Lower leg skin (tissue), 4 donors: ENCODE measurements around the gene NCKAP5. TPM values are rescaled to one million over a fixed set of nuclear protein-coding genes. Genes with fewer than 3 reads are reported as not detected.

Source experiments
- DNase-seq, 2 donors: peaks; one replicate each; pipeline ENCODE4 v3.0.0-alpha.2; 2019; ENCODE audit warnings: low spot score in 2 of 2
- H3K4me3 ChIP-seq: fragments of 200-600 bp; sonication (generic); 2 replicates; pipeline ENCODE4 v1.5.1; 2017; ENCODE audit warnings: mild to moderate bottlenecking, low read depth; ENCODE audit not compliant: poor library complexity, severe bottlenecking
- CTCF ChIP-seq, 3 donors: fragments of 450-650 bp; IDR thresholded peaks; one replicate each; pipeline ENCODE4 v1.5.1; 2016; ENCODE audit warnings: antibody characterized with exemption in 3 of 3, mild to moderate bottlenecking in 3 of 3, moderate library complexity in 2 of 3
- POLR2A ChIP-seq, 2 donors: fragments of 450-650 bp; IDR thresholded peaks; one replicate each; pipeline ENCODE4 v1.6.1; 2016 to 2017; ENCODE audit warnings: antibody characterized with exemption in 2 of 2, mild to moderate bottlenecking in 1 of 2, moderate library complexity in 1 of 2
- WGBS, 2 donors: methylation state at CpG; one replicate each; pipeline ENCODE4 v1.1.5; 2018; 5-methylcytosine and 5-hydroxymethylcytosine counted together
- intact Hi-C: fragments of 100-400 bp; cut with DNase I; formaldehyde crosslinking; loops from one replicate; pipeline ENCODE4 v1.15.0; 2023; ENCODE audit warnings: low total_unique reads
- total RNA-seq, 4 donors: library from RNA; depleted of rRNA; stranded (reverse); fragments of >200 nt; gene quantifications; one replicate each; pipeline ENCODE4 v1.1.0, GENCODE V29; 2016

Gene NCKAP5
- total RNA-seq, 4 donors from 2014 or later = 2.0 to 5.1 (median 3.6) TPM

- 79 to 81% methylated on average over 3 of the region's 3 CpGs for WGBS, 2 donors
- DNase-seq = no peak
- H3K4me3 ChIP-seq = no peak overlapping the region
- intact Hi-C loops = no loop called here
- no peak for TF ChIP-seq CTCF (IDR thresholded peaks at IDR 0.05)
- TF ChIP-seq POLR2A (IDR thresholded peaks at IDR 0.05) = no peak
These were observed 203.6 kb downstream of the NCKAP5 start for GRCh38 chr2:133364636-133365035.

GRCh38 chr2:133363884-133364283 is 204.4 kb downstream of the NCKAP5 start:
- TF ChIP-seq POLR2A (IDR thresholded peaks at IDR 0.05) (no peak), CTCF (IDR thresholded peaks at IDR 0.05) (no peak)
- no peak for DNase-seq
- H3K4me3 ChIP-seq = no peak overlapping the region
- intact Hi-C loops = no loop called here
- 90 to 93% methylated on average over 1 of the region's 1 CpG for WGBS, 2 donors

GRCh38 chr2:133362061-133362476 is 206.2 kb downstream of the NCKAP5 start:
- H3K4me3 ChIP-seq = no peak overlapping the region
- no peak for TF ChIP-seq POLR2A (IDR thresholded peaks at IDR 0.05)
- TF ChIP-seq CTCF (IDR thresholded peaks at IDR 0.05) = no peak
- DNase-seq = no peak
- WGBS, 2 donors = 13% methylated on average over 4 of the region's 4 CpGs
- intact Hi-C loops = no loop called here

GRCh38 chr2:133360882-133361281 is 207.4 kb downstream of the NCKAP5 start:
- TF ChIP-seq CTCF (IDR thresholded peaks at IDR 0.05) (no peak), POLR2A (IDR thresholded peaks at IDR 0.05) (no peak)
- no peak for DNase-seq
- intact Hi-C loops = no loop called here
- no peak overlapping the region for H3K4me3 ChIP-seq
- 93 to 100% methylated on average over 1 of the region's 1 CpG for WGBS, 2 donors

- DNase-seq = no peak
- WGBS, 2 donors = 73 to 78% methylated on average over 3 of the region's 3 CpGs
- intact Hi-C loops = no loop called here
- TF ChIP-seq CTCF (IDR thresholded peaks at IDR 0.05) = no peak
- TF ChIP-seq POLR2A (IDR thresholded peaks at IDR 0.05) = no peak
- H3K4me3 ChIP-seq = no peak overlapping the region
These were observed 208.1 kb downstream of the NCKAP5 start for GRCh38 chr2:133360190-133360589.

- TF ChIP-seq CTCF (IDR thresholded peaks at IDR 0.05) (no peak), POLR2A (IDR thresholded peaks at IDR 0.05) (no peak)
- H3K4me3 ChIP-seq = no peak overlapping the region
- peak in 1 of 2 donors; percentile 60 for DNase-seq
- intact Hi-C loops = no loop called here
- 31 to 50% methylated on average over 1 of the region's 1 CpG for WGBS, 2 donors
These were observed 215.5 kb downstream of the NCKAP5 start for GRCh38 chr2:133352719-133353118.
